HG02798 (cell line): ENCODE measurements around the gene TRMT44.

Experiments
- ATAC-seq: cut with Tn5 transposase; IDR thresholded peaks from one replicate; pipeline ENCODE4 v1.9.1; 2021; ENCODE audit warnings: mild to moderate bottlenecking; ENCODE audit not compliant: unreplicated experiment, poor library complexity

The TRMT44 gene

DNA sequence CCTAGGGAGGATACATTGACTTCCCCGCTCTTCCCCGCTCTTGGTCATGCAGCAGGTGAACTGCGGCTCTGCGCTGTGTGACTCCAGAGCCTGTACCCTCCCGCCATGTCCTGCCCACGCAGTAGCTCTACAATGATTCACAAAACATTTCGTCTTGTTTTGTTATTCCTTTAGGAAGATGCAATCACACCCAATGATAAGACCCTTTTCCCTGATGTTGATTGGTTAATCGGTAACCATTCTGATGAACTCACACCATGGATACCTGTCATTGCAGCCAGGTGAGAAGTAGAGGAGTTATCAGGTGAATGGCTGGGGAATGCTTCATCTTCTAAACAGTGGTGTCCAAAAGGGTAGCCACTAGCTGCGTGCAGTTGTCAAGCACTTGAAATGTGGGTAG lies 23.2 kb downstream of the TRMT44 start:
- ATAC-seq: no peak

DNA sequence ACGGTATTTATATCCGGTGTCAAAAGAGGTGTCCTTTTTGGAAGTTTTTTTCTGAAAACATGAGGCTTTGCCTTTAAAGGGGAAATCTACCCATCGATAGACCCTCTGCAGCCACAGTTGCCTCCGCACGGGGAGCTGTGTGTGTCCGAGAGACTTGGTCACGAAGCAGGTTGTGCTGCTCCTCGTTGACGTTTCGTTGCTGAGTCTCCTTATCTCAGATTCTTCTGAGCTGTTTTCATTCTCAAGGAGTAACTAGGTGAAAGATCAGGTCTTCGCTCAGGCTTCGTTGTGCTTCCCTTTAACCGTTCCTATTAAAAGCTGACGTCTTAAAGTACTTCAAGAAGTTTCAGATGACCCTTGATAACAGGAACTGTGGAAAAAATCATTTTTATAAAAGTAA lies 23.8 kb downstream of the TRMT44 start:
- no peak for ATAC-seq

DNA sequence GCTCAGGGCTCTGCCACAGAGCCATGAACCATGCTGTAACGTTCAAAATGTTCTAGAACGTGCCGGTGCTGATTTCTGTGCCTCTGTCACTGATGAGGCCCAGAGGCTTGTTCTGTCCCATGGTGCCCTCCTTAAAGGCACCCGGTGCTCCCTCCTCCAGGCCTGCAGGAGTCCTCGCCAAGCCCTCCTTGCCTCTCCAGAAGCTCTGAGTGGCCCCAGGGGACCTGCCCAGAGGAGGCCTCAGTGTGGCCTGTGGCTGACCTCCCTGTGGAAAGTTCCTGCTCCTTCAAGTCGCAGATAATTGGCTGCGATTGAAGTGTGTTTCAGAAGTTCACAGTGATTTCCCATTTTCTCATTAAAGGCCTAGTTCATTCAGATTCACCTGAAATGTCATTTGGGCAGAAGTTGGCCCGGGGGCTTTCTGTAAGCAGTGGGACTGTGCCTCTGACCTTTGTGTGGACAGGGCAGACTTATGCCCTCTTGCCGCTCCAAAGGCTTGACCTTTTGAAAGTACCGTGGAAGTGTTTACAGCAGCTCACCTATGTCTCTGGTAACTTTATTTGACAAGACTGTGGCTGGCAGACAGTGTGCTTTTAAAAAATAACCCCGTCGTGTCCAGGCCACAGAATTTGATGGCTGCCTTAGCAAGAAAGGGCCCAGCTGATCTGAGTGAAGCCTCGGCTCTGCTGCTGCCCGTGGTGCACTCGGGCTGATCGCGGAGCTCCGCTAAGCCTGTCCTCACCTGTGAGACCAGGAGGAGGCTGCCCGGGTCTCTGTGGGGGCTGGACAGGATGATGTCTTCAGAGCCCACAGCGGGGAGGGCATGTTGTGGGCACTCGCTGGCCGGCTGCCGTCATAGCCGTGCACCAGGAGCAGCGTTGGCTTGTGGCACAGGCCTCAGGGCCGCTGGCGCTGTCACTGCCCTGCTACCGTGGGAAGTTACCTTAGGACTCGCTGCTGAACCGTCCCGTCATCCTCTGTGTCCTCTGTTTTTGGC lies 25.3 kb downstream of the TRMT44 start:
- ATAC-seq: no peak

DNA sequence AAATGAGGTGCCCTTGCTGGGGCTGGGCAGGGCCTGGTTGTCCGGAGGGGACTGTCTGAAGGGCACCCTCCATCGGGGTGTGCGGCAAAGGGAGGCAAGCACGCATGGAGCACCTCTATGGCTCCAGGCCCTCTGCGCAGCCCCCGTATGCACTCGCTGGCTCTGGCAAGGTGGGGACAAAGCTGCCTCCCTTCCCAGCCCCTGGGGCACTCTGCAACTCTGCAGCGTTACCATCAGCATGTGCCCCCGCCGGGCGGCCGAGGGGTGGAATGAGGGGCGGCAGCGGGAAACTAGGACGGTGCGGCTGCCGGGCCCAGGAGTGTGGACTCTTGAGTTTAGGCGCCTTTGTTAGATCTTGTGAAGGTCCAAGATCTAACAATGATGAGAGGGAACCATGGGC lies 26.4 kb downstream of the TRMT44 start:
- no peak for ATAC-seq

DNA sequence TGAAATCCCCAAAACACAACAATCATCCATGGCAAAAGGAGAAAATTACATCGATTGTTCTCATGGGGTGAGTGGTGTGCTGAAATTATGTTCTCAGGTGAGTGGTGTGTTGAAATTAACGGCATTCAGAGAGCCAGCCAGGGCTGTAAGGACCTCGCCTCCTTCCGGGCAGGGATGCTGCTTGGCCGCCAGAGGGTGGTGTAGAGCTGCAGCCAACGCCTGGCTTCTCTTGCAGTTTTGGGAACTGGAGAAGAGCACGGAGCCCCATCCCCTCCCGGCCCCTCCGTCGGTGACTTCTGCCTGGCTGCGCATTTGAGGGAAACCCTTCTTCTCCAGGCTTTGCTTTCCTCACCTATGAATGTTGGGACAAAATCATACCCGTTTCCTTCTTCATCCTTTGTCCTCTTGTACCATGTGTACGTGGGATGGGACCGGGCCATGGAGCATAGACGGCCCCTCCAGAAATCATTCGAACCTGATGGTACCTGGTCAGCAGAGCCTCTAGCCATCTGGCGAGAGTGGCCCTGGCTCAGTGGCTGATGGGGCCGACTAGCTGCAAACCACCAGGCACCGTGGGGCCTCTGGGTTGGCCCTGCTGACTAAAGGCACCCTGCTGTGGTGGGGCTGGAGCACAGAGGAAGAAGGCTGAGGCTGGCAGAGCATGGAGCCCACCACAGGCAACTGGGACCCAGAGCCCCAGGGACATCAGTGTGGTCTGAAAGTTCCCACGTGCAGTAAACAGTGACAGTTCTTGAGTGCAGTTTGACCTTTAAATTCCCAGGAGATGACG lies 28.4 kb downstream of the TRMT44 start:
- ATAC-seq: peak; percentile 54

DNA sequence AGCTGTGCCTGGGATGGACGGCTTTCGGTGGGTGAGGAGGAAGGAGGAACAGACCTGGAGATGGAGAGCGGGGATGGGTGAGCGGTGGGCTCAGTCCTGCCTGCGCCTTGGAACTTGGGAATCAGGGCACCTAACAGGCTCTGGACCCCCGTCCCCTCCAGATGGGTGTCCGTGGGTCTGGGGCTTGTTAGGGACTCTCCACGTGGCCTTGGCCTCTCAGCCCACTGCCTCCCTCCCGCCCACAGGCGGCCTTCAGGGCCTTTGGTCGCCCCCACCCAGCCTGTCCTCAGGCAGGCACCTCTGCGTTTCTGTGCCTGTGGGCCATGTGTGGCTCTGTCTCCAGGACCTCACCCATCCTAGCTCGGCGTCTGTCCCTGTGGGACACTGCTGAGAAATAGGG lies 29.0 kb downstream of the TRMT44 start:
- no peak for ATAC-seq

DNA sequence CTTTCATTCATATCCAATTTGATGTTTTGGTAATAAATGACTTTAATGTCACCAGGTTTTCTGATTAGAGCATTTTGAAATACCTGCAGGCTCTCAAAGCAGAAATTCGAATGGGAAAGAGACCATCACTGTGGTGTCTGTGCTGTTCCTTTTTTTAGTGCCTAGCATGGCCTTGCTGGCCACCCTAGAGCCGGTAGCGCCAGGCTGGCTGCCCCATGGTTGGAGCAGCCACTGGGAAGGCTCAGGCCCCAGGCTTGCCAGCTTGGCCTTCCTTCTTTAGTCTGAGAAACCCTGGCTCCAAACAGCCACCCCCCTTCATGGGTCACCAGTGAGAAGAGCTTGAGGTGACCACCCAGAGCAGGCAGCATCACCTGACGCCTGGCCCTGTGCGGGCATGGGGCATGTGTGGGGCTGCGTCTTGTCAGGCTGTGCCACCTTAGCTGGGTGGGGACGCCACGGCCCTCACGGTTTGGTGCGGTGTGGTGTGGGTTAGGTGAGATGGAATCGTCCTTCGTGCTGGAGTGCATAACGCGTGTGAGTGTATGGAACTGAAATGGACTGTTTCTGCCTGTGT lies 30.0 kb downstream of the TRMT44 start:
- no peak for ATAC-seq

DNA sequence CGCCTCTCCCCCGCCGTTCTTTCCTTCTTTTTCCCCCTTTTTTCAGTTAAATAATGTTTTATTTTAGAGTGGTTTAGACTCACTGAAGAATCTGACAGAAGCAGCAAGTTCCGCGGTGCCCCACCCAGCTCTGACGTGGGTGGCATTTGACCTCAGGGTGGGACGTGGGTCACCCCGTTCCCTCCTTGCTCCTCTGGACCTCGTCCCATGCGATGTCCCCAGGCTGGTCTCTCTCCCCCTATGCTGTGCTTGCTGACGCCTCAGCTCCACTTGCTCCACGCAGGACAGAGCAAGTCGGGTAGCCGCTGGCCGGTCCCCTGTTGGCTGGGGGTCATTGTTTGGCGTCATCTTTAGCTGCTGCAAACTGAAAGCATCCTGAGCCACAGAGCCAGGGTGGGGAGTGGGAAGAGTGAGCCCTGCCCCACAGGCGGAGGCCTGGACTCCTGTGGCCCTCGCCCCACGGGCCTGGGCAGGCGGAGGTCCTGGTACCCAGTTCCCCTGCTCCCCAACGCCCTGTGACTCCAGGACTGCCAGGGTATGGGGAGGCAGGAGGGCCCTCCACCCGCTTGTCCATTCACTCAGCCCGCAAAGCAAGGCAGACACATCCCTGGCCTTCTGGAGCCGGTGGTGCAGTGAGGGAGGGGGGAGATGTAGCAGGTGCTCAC lies 30.8 kb downstream of the TRMT44 start:
- ATAC-seq: no peak

DNA sequence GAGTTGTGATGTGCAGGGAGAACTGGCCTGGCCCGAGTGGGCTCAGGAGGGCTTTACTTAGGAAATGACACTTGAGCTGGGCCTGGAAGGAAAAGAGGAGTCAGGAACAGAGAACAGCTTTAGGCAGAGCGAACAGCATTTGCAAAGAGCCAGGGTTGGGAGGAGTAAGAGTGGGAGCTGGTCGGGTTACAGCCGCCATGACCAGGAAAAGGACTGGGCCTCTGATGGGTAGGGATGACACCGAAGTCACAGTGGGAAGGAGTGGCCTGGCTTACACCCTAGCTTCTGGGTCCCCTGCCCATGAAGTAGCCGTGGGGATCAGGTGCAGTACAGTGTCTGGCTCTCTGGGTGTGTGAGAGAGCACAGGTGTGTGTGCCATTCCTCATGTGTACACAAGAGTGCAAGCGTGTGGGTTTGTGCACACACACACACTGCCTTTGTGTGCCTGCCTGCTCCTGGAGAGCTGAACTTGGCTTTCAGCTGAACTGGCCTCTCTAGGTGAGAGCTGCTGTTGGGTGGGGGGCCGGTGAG lies 31.6 kb downstream of the TRMT44 start:
- ATAC-seq: no peak

DNA sequence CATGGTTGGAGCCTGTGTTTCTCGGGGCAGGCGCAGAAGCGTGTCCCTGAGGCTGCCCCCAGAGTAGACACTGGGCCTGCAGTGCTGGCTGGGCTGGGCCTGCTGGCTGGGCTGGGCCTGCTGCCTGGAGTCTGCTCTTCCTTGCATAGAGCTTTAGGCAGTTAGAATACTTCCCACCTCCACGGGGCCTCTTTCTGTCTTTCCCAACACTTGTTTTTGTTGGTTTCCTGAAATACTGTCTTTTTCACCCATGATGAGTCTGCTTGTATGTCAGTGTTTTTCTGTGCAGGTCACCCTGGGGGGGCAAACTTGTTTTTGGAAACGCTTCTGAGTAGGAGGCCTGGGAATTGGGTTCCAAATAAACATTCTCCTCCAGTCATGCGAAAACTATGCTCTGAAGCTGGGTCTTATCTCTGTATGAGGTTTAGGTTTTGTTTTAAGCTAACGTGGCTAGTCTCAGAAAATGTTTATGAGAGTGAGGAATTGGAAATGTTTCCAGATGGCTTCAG lies 32.2 kb downstream of the TRMT44 start:
- no peak for ATAC-seq

DNA sequence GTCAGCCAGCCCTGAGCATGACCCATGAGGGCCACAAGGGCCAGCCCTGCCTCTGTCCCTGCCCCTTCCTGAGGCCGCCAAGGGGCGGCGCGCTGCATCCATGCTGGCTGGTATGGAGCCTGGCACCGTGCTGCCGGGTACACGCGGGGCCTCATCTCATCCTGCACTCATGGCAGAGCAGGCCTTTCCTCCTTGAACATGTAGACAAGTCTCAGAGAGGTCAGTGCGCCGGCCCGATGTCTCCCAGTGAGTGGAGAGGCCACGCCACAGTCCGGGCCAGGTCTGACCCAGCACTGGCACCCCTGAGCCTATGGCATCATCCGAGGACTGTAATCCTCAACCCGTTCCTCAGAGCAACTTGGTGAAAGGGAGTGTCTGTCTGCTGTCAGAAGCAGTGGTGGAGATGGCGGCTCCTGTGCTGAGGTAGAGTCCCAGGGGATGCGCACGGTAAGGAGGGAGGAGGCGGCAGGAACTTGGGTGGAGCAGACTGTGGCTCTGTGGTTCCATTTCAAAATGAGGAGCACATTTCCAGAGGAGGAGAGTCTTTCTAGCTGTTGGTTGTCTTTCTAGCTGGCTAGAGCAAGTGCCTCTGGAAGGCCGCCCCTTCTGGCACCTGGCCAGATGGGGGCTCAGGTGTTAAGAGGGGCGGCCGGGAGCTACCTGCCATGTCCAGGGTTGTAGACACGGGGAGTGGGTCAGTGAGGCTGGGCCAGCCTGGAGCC lies 32.8 kb downstream of the TRMT44 start:
- no peak for ATAC-seq

DNA sequence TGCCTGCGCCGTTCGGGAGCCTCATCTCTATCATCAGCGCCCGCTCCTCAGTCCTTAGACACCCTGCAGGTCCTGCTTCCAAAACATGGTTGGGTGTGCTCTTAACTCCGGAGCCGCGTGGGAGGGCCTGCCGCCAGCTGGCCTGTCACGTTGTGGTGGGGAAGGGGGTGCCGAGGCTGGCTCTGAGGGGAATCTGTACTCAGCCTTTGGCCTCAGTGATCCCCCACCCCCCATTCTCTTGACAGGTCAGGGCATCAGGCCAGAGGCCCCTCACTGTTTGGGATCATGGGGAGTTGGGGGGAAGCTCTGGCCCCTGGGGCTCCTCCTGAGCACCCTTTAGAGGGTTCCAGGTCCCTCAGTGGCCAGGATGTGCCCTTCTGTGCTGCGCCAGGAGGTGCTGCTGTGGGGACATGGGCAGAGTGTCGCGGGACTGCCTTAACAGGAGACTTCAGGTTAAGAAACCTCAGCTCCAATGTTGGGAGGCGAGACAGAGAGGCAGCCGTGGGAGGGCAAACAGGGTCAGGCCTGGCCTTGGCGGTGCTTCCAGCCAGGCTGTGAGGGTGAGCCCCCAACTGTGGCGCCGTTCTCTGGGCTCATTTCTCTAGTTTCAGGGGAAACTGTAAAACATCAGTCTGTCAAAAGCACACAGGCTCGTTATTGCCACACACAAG lies 33.5 kb downstream of the TRMT44 start:
- ATAC-seq: no peak

DNA sequence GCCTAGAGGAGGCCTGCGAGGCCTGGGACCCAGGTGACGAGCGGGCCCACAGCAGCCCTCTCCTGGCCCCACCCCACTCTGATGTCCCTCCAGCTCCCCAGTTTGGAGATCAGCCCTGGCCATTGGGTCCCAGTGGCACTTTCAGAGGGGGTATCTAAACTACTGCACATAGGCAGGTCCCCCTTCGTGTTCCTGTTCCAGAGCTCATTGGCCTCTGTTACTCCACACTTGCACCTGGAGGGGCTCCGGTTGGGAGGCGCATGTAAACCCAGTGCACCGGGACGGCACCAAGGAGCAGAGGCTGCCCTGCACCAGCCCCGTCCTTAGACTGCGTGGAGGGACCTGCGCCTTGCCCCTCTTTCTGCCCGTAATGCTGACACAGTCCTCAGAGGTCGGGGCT lies 34.3 kb downstream of the TRMT44 start:
- ATAC-seq: no peak

DNA sequence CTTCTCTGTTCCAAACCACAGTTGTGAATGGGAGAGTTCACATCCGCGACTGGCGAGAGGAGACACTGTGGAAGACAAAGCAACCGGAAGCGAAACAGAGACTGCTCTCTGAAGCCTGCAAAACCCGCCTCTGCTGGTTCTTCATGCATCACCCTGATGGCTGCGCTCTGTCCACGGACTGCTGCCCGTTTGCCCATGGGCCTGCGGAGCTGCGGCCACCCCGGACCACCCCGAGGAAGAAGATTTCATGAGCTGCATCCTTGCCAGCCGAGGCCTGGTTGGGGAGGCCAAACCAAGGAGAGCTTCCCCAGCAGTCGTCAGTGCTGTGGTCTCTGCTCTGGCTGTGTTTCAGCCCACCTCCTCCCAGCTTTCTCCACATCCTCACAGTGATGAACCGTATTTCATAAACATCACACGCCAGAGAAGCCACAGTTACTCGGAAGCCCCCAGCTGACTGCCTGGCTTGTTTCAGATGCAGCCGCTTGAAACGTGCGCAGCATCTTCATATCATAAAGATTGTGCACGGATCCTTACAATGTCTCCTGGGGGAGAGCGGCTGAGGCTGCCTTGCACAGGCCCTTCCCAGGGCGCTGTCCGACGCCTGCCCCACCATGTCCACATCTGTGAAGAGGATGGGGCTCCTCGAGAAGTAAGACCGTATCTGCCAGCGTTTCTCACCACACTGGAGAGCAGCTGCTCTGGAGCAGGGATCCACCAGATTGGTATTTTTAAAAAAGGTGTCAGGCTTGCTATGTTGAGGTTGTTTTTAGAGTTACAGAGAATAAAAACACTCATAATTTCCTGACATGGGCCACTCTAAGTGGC lies 35.4 kb downstream of the TRMT44 start:
- ATAC-seq: no peak

DNA sequence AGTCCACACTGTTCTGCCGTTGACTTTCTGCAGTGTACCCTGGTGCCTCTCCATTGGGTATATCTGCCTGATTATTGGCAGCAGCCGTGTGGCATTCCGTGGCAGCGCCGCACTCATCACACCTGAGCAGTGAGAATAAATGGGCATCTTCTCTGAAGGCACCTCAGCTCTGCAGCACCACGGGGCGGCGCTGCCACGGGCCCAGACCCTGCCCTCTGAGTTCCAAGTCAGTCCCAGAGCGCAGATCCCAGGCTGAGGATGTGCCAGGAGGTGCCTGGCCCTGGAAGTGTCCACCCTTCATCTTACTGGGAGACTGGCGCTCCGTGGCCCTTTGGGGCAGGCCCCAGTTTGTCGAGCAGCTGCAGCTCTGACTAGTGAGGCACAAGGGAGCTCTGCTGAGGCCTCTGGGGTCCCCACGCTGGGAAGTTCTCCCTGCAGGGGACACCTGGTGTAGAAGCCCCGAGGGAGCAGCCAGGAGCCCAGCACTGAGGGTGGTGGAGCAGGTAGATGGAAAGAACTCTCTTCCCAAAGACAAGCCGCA lies 36.6 kb downstream of the TRMT44 start:
- no peak for ATAC-seq

DNA sequence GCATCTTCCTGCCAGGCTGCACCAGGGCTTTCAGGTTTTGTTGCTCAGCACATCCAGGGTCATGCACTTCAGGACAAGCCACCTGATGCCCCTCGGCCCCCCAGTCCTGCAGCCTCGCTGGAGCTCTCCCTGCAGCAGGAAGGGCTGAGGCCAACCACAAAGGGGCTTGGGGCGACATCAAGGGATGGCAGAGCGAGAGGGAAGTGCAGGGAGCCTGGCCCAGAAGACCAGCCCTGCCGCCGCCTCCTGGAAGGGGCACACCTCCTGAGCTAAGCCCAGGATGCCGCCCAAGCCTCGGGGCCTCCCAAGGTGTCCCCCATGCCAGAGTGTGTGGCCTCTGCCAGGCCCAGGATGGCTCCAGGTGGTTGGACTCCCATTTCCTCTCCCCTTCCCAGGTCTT lies 37.1 kb downstream of the TRMT44 start:
- no peak for ATAC-seq

DNA sequence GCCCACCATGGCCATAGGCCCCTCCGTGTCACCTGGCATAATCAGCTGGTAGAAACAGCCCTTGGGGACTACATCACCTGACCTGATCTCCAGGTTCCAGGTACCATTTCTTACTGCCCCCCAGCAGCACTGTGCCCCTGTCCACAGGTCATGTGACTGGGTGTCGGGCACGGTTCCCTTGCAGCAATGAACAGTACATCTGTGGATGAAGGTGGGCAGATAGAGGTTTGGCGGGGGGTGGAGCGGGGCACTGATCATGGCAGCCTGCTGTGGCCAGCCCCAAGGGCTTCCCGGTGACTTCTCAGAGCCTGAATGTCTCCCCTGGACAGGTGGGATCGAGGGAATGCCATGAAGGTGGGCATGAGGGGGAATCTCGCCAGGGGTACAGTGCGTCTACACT lies 37.8 kb downstream of the TRMT44 start:
- no peak for ATAC-seq
